Measurements from ENCODE around the gene PEAK1. TPM values are rescaled to one million over a fixed set of nuclear protein-coding genes. Genes with fewer than 3 reads are reported as not detected.
"Not testable (repeated sequence)": the region's sequence is repeated elsewhere in the genome, so short reads cannot be mapped to it uniquely, and the experiment has no call there.

The PEAK1 gene
- total RNA-seq, 4 donors from 2014 or later = 37.8 to 75.3 (median 55.0) TPM

DNA sequence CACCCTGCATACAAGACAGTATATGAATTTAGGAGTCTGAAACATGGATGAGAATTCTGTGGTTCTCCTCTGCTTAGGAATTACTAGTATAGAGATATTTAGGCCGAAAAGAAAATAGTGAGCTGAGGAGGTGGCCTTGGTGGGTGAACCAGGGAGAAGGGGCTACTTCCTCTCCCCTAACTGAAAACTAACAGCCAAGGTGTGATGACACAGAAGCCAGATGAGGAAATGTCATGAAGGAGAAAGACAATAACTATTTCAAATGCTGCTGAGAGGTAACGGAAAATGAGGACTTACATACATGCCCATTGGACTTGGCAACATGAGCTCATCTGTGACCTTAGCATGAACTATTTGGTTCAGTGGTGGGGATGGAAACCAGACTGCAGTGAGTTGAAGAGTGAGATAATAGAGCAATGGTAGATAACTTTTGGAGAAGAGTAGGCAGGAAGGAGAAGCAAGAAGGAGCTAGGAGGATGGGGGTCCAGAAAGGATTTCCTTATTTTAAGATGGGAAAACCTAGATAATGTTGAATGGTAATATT is 234.6 kb downstream of the PEAK1 start:
- TF ChIP-seq CTCF (IDR thresholded peaks at IDR 0.05) = no peak
- DNase-seq (ENCODE audit: low spot score) (no peak), ATAC-seq (ENCODE audit: low FRiP score) (no peak)

- not testable (repeated sequence) for DNase-seq (ENCODE audit: low spot score); ATAC-seq (ENCODE audit: low FRiP score)
Observed at GRCh38 chr15:77184352-77184751, 235.6 kb downstream of the PEAK1 start.

- no peak for DNase-seq (ENCODE audit: low spot score)
- ATAC-seq (ENCODE audit: low FRiP score) = no peak
- no peak for TF ChIP-seq CTCF (IDR thresholded peaks at IDR 0.05)
Observed at GRCh38 chr15:77183066-77183465, 236.8 kb downstream of the PEAK1 start.

DNA sequence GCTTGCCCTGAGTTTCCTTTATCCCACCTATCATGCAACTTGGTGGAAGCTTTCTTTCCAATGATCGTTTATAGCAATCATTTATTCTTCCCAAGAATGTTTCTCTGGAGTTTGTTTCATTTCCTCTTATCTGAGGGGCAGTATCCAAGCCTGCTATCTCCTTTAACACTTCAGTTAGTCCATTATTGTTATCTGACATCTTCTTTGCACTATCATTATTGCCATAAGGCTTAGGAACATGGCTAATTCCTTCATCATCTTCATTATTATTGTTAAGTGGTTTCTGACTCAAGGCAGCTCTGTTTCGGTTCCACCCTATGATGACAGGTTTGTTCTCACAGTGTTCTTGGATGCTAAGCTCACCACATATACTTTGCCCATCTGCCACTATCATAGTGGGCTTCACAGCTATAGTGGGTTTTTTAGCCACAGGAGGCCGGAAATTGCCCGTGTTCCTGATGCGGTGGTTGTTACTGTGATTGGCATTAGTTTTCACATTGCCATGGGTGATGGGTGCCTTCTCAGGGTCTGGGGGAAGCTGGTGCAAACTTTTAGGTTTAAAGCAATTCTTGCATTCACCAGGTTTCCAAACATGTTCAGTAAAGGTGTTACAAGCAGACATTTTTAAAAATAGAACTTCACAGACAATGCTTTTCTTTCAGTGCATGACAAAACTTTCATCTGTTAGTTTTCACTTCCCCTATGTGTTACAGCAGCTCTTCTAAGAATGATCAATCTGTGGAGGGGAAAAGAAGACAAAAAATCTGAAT is 238.4 kb downstream of the PEAK1 start:
- TF ChIP-seq CTCF (IDR thresholded peaks at IDR 0.05) = no peak
- DNase-seq (ENCODE audit: low spot score) = no peak
- no peak for ATAC-seq (ENCODE audit: low FRiP score)

DNA sequence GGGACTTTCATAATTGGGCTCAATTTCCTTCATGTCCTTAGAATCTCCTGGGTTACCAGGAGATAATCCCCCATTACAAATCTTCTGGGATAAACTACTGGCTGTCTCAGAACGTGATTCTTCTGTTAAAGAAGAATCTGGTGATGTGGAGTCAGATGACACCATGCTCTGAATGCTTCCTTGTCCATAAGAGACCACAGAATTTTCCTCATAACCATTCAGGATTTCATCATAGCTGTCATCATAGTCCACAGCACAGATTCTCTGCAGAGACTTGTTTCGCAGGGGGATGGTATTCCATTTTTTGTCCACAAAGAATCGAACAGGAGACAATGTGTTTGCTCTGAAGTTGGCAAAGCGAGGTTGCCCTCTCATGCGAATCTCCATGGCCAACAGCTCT is 239.1 kb downstream of the PEAK1 start:
- ATAC-seq (ENCODE audit: low FRiP score) = no peak
- no peak for TF ChIP-seq CTCF (IDR thresholded peaks at IDR 0.05)
- DNase-seq (ENCODE audit: low spot score) = no peak

- no peak for TF ChIP-seq CTCF (IDR thresholded peaks at IDR 0.05)
- ATAC-seq (ENCODE audit: low FRiP score) (no peak), DNase-seq (ENCODE audit: low spot score) (no peak)
Observed at GRCh38 chr15:77180270-77180669, 239.6 kb downstream of the PEAK1 start.

DNA sequence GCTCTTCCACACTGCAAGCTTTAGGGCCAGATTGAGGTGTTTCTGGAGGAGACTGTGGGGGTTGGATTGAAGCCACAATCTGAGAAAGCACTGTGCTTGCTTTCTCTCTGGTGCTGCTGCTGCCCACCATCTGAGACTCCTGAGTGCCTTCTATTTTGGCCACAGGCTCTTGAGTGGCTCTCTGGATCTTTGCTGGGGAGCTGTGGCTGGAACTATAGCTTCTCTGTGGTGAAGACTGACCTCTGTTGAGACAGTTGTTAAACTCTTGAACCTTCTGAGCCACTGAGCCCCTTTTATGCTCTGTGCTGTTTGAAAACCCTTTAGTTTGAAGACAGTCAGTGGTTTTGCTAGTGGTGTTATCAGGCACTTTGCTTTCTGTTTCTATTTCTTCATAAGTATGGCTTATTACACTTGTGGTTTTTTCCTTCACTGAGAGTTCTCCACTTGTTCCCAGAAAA is 240.3 kb downstream of the PEAK1 start:
- no peak for ATAC-seq (ENCODE audit: low FRiP score)
- DNase-seq (ENCODE audit: low spot score) = no peak
- TF ChIP-seq CTCF (IDR thresholded peaks at IDR 0.05) = no peak

All from omental fat pad (tissue), 4 donors.